Measurements from ENCODE around the gene EPHB1.

- TF ChIP-seq EZH2 (IDR thresholded peaks at IDR 0.05) (no peak), POLR2AphosphoS5 (IDR thresholded peaks at IDR 0.05; ENCODE audit: borderline replicate concordance, low read depth, low read length) (no peak), FOXP2 (optimal IDR thresholded peaks at IDR 0.05; ENCODE audit: control extremely low read depth, extremely low read length, insufficient read depth) (no peak)
Measured at GRCh38 chr3:134799393-134799792, 4.3 kb downstream of the EPHB1 start.
